Skeletal muscle tissue (tissue), 4 donors: ENCODE measurements around the gene LMF1. TPM values are rescaled to one million over a fixed set of nuclear protein-coding genes. Genes with fewer than 3 reads are reported as not detected.
"Not testable (repeated sequence)": the region's sequence is repeated elsewhere in the genome, so short reads cannot be mapped to it uniquely, and the experiment has no call there.

ENCODE experiments used
- H3K27ac ChIP-seq: one replicate; pipeline ENCODE4 v1.7.0; 2013; ENCODE audit warnings: mild to moderate bottlenecking, low read depth, low read length, inconsistent platforms
- H3K27me3 ChIP-seq, 3 donors: one replicate each; pipeline ENCODE4 v1.7.0; 2013; ENCODE audit warnings: low read length in 3 of 3; ENCODE audit not compliant: control insufficient read depth in 3 of 3, insufficient read depth in 3 of 3
- H3K36me3 ChIP-seq, 3 donors: one replicate each; pipeline ENCODE4 v1.7.0; 2013; ENCODE audit warnings: low read length in 3 of 3; ENCODE audit not compliant: control insufficient read depth in 3 of 3, insufficient read depth in 3 of 3
- H3K4me1 ChIP-seq, 3 donors: one replicate each; pipeline ENCODE4 v1.7.0; 2013; ENCODE audit warnings: low read length in 3 of 3, mild to moderate bottlenecking in 3 of 3; ENCODE audit not compliant: control insufficient read depth in 3 of 3, insufficient read depth in 3 of 3
- H3K4me3 ChIP-seq, 3 donors: one replicate each; pipeline ENCODE4 v1.7.0; 2013; ENCODE audit warnings: low read length in 3 of 3
- H3K9ac ChIP-seq, 3 donors: one replicate each; pipeline ENCODE4 v1.7.0; 2013; ENCODE audit warnings: low read length in 3 of 3, mild to moderate bottlenecking in 3 of 3, moderate library complexity in 2 of 3, low read depth in 1 of 3
- H3K9me3 ChIP-seq, 3 donors: one replicate each; pipeline ENCODE4 v1.7.0; 2013; ENCODE audit warnings: low read length in 3 of 3; ENCODE audit not compliant: control insufficient read depth in 3 of 3
- total RNA-seq: library from RNA; depleted of rRNA; stranded (reverse); fragments of >200 nt; gene quantifications from one replicate; pipeline ENCODE4 v1.2.3, GENCODE V29; 2014
- donor health status: Osteomylitis.

LMF1 gene
- total RNA-seq, 1 donor from 2014 or later, result 6.8 TPM

- H3K9me3 ChIP-seq, result peaks cover 0 to 4% (median 2%) of the 10 kb centered on the region in 3 donors
Observed at GRCh38 chr16:890217-890616, 80.6 kb downstream of the LMF1 start.

GRCh38 chr16:889586-889985, 81.2 kb downstream of the LMF1 start:
- Histone ChIP-seq H3K4me3 (no peak overlapping the region), H3K27me3 (no peaks in the 10 kb centered on the region), H3K36me3 (peaks cover 3 to 8% (median 6%) of the 10 kb centered on the region in 3 donors), H3K4me1 (no peaks in the 10 kb centered on the region), H3K27ac (no peak overlapping the region), H3K9me3 (peaks cover 0 to 10% (median 3%) of the 10 kb centered on the region in 3 donors), H3K9ac (no peak overlapping the region)

More at GRCh38 chr16:890217-890616, 80.6 kb downstream of the LMF1 start:
- Histone ChIP-seq H3K4me3 (no peak overlapping the region), H3K36me3 (peaks cover 0 to 6% (median 5%) of the 10 kb centered on the region in 3 donors), H3K27me3 (no peaks in the 10 kb centered on the region), H3K27ac (no peak overlapping the region), H3K4me1 (no peaks in the 10 kb centered on the region), H3K9ac (no peak overlapping the region)

- Histone ChIP-seq H3K9ac (no peak overlapping the region), H3K4me3 (no peak overlapping the region), H3K27ac (no peak overlapping the region), H3K9me3 (peaks cover 0 to 13% (median 3%) of the 10 kb centered on the region in 3 donors), H3K36me3 (peaks cover 6 to 10% (median 7%) of the 10 kb centered on the region in 3 donors), H3K4me1 (no peaks in the 10 kb centered on the region), H3K27me3 (no peaks in the 10 kb centered on the region)
Observed at GRCh38 chr16:888901-889570, 81.7 kb downstream of the LMF1 start.

- H3K9ac ChIP-seq, H3K4me3 ChIP-seq, H3K4me1 ChIP-seq, H3K27ac ChIP-seq, H3K27me3 ChIP-seq: not testable (repeated sequence)
- peaks cover 0 to 13% (median 3%) of the 10 kb centered on the region in 3 donors for H3K9me3 ChIP-seq
- peaks cover 6 to 10% (median 10%) of the 10 kb centered on the region in 3 donors for H3K36me3 ChIP-seq
Observed at GRCh38 chr16:888456-888855, 82.3 kb downstream of the LMF1 start.

- Histone ChIP-seq H3K27ac (no peak overlapping the region), H3K27me3 (no peaks in the 10 kb centered on the region), H3K4me3 (no peak overlapping the region), H3K4me1 (no peaks in the 10 kb centered on the region), H3K9me3 (peaks cover 0 to 13% (median 3%) of the 10 kb centered on the region in 3 donors), H3K9ac (no peak overlapping the region), H3K36me3 (peaks cover 6 to 10% (median 10%) of the 10 kb centered on the region in 3 donors)
Observed at GRCh38 chr16:887846-888245, 82.9 kb downstream of the LMF1 start.

- Histone ChIP-seq H3K36me3 (peaks cover 6 to 10% (median 9%) of the 10 kb centered on the region in 3 donors), H3K4me1 (no peaks in the 10 kb centered on the region), H3K27me3 (no peaks in the 10 kb centered on the region), H3K27ac (no peak overlapping the region), H3K9me3 (peaks cover 0 to 13% (median 3%) of the 10 kb centered on the region in 3 donors), H3K9ac (no peak overlapping the region), H3K4me3 (no peak overlapping the region)
Observed at GRCh38 chr16:886802-887731, 83.7 kb downstream of the LMF1 start.

GRCh38 chr16:886084-886543, 84.7 kb downstream of the LMF1 start:
- Histone ChIP-seq H3K27ac (no peak overlapping the region), H3K4me1 (no peaks in the 10 kb centered on the region), H3K36me3 (peaks cover 3 to 10% (median 7%) of the 10 kb centered on the region in 3 donors), H3K4me3 (no peak overlapping the region), H3K27me3 (no peaks in the 10 kb centered on the region), H3K9me3 (peaks cover 0 to 13% (median 3%) of the 10 kb centered on the region in 3 donors), H3K9ac (no peak overlapping the region)

- peaks cover 0 to 13% (median 3%) of the 10 kb centered on the region in 3 donors for H3K9me3 ChIP-seq
- no peak overlapping the region for H3K9ac ChIP-seq
- H3K4me3 ChIP-seq, result no peak overlapping the region
- H3K36me3 ChIP-seq, result peaks cover 3 to 10% (median 7%) of the 10 kb centered on the region in 3 donors
- H3K27me3 ChIP-seq, result no peaks in the 10 kb centered on the region
- no peaks in the 10 kb centered on the region for H3K4me1 ChIP-seq
- no peak overlapping the region for H3K27ac ChIP-seq
Observed at GRCh38 chr16:885391-885790, 85.4 kb downstream of the LMF1 start.

- peaks cover 3 to 10% (median 7%) of the 10 kb centered on the region in 3 donors for H3K36me3 ChIP-seq
- H3K4me1 ChIP-seq, result no peaks in the 10 kb centered on the region
- H3K4me3 ChIP-seq, result no peak overlapping the region
- no peak overlapping the region for H3K9ac ChIP-seq
- H3K27me3 ChIP-seq, result no peaks in the 10 kb centered on the region
- H3K27ac ChIP-seq, result no peak overlapping the region
- H3K9me3 ChIP-seq, result peaks cover 0 to 13% (median 3%) of the 10 kb centered on the region in 3 donors
Observed at GRCh38 chr16:884232-884631, 86.6 kb downstream of the LMF1 start.
